GM18519 (cell line): ENCODE results near the gene GCC2.
"Not testable (repeated sequence)": the region's sequence is repeated elsewhere in the genome, so short reads cannot be mapped to it uniquely, and the experiment has no call there.

ENCODE experiments used
- ATAC-seq: cut with Tn5 transposase; IDR thresholded peaks from one replicate; pipeline ENCODE4 v1.9.1; 2021; ENCODE audit warnings: mild to moderate bottlenecking, moderate library complexity; ENCODE audit not compliant: unreplicated experiment, low FRiP score

The GCC2 gene

DNA sequence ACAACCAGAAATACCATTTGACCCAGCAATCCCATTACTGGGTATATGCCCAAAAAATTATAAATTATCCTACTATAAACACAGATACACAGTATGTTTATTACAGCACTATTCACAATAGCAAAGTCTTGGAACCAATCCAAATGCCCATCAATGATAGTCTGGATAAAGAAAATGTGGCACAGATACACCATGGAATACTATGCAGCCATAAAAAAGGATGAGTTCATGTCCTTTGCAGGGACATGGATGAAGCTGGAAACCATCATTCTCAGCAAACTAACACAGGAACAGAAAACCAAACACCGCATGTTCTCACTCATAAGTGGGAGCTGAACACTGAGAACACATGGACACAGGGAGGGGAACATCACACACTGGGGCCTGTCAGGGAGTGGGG is 13.4 kb upstream of the GCC2 start:
- ATAC-seq, result not testable (repeated sequence)

DNA sequence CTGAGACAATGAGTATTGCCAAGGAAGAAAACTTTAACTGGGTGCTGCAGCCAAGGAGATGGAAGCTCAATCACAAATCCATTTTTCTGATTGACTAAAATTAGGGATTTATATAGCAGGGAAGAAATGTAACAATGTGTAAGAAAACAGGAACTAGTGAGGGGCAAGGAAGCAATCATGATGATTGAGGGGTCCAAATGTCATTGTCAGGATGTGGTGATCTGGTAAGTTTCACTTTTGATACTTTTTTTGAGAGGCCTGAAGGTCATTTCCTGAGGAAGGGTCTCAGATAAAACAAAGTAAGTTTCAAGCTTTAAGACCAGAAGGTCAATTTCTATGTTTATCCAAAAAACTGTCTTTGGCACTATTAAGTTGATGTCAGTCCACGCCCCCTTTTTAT is 12.0 kb upstream of the GCC2 start:
- ATAC-seq, result no peak

DNA sequence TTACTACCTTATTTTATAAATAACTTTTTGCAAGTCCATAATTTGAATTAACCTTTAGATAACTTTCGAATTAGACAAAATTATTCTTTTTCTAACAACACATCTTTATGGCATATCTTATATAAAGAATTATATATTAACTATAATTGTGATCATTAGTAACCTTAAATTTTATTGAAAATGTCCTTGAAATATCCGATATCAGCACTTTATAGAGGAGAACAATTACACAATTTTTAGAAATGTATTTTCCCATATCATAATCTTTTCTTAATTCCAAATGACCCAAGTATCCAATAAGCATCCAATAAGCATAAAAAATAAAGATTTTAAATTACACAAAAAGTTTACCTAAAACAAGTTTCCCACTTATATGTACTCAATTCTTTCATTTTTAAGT is 7.3 kb upstream of the GCC2 start:
- ATAC-seq, result no peak

DNA sequence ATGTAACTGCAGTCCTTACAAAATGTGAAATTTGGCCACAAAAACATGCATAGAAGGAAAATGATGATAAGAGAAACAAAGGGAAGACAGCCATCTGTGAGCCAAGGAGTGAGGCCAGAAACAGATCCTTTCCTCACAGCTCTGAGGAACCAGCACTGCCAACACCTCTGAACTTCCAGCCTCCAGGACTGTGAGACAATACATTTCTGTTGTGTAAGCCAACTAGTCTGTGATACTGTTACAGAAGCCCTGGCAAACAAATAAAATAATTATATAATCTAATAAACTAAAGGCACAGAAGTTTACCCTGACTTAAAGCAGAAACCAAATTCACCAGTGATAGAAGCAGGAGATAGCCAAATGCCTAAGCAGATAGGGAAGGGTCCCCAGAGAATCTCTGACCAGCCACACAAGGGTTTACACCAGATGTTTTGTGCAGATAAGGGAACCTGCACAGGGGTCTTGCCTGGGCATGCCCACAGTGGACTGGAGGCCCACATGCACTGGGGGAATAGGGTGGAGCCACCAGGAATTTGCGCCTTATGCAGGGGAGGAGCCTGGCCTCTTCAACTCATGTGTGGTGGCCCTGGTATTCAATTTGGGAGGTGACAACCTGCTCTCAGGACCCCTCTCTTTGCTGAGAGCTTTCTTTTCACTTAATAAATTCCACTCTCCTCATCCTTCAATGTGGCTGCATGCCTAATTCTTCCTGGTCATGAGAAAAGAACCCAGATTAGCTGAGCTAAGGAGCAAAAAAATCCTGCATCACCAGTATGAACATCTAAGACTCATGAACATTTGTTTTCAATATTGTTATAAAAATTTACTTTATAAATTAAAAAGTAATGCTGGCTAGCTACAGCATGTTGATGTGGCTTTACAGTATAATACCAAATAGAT is 3.8 kb upstream of the GCC2 start:
- ATAC-seq, result no peak

DNA sequence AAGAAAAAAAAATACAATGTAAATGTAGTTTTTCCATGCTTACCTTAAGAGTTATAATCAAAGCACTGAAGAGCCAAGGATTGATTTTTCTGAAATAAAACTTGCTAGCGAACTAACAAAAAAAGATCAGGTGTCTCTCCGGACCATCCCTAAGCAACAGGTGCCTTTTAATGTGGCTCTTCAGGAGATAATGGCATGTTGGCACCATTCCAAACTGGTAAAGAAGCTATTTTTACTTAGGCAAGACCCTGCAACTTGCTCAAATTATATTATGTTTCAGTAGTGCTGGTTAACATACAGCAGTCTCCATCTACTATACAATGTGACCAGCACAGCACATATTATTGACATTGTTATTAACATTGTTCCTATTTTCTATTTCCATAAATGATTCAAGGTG is 2.3 kb upstream of the GCC2 start:
- ATAC-seq, result no peak

DNA sequence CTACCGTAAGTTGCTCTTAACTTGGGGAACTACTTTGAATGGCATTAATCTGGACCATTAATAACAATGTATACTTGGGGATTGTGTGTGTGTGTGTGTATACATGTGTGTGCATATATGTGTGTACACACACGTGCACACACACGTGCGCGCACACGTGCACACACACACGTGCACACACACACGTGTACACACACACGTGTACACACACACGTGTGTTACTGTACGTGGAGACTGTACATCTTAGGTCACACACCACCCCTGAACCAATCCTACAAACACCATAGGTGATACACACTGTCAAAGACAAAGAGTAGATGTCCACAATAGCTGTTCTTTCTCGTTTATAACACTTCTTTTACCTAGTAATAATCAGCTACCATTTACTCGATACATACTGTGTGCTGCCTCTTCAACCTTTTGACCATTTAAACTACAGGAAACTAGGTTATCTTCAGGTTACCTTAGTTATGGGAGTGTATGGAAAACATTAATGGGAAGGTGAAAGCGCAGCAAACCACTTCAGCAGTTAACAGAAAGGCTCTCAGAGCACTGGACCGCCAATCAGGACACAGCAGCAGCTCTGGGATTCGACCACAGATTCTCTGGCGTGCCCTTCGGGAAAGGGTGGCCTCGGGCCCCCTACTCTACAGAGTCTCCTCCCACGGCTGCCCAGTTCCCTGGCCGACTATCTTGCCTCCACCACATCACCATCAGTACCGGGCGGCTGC is 894 bp upstream of the GCC2 start:
- ATAC-seq, result no peak

DNA sequence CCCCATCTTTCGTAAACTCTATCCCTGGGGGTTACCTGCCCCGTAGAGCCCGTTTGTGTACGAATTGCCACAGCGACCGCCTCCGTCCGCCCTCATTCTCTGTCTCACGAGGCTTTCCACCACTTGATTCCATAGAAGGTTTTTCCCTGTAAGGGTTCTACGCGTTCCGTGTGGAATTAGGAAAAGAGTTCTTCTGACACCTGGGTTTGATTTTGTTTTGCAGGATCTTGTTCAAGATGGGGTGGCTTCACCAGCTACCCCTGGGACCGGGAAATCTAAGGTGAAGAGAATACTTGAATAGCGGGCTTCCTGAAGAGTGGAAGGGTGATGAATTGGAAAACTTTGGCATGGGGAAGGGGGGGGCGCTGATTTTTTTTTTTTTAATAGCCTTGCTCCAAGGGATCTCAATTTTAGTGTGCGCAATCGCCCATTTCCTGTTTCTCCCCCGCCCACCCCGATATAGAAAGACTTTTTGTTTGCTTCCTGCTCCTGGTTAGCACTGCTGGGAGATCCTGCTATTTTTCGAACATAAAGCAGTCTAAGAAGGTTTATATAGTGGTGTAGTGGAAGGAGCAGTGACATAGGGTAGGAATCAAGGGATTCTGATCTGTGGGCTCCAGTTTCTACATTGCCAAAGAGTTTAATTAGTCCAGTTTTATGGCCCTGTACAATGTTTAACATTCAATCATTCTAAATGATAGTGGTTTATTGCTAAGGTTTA is 564 bp downstream of the GCC2 start:
- peak; percentile 5 for ATAC-seq

DNA sequence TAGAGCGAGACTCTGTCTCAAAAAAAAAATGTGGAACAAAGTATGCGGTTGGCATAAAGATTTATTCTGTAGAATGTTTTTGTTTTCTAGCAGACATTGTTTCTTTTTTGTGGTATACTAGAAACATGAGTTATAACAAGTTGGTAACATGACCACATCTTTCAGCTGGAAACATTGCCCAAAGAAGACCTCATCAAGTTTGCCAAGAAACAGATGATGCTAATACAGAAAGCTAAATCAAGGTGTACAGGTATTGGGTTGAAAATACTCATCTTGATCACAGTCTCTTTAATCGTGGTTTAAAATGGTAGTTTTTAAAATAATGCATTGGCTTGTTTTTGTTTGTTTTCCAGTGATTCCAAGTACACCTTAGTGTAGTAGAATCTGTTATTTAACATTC is 1.9 kb downstream of the GCC2 start:
- ATAC-seq, result no peak

DNA sequence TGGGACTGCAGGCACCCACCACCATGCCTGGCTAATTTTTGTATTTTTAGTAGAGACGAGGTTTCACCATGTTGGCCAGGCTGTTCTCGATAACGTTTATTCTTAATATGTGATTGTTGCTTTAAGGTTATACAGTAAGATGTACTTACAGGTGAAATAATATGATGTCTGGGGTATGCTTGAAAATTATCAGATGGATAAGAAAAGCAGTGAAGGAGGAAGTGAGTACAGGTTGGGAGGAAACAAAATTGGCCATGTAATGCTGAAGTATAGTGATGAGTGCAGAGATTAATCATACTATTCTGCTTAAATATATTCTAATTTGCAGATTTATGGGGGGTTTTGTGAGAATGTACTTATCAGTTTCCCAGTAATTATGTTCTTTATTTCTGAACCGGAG is 3.0 kb downstream of the GCC2 start:
- no peak for ATAC-seq

DNA sequence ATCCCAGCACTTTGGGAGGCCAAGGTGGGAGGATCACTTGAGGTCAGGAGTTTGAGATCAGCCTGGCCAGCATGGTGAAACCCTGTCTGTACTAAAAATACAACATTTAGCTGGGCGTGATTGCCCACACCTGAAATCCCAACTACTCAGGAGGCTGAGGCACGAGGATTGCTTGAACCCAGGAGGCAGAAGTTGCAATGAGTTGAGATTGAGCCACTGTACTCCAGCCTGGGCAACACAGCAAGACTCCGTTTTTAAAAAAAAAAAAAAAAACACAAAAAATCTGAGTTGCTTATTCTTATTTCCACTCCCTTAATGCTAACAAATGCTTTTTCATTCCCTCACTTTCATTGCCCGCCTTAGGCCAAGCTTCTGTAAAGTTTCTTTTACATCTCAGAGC is 4.5 kb downstream of the GCC2 start:
- ATAC-seq, result not testable (repeated sequence)

DNA sequence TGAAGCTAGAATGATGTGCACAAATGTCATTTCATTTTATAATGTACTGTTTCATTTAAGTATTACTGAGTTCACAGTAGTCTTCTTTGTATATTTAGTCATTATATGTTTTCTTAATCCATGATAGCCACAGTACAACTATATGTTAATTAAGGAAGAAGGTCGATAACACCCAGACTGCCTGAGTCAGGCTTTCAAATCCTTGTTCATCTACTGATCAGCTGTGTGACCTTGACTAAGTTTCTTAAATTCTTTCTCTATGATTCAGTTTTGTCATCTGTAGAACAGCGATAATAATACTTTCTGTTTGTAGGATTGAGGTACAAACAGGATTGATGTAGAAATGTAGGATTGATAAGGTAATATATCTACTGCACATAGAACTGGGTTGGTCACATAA is 5.4 kb downstream of the GCC2 start:
- no peak for ATAC-seq

DNA sequence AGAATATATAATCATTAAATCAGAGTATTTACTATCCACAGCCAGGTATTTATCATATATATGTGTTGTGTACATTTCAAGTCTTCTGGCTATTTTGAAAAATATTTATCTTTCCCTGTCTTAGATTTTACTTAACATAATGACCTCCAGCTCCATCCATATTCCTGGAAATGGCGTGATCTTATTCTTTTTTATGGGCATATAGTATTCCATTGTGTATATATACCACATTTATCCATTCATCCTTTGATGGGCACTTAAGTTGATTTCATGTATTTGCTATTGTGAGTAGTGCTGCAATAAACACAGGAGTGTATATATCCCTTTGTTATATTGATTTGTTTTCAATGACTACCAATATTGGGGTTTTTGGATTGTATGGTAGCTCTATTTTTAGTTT is 6.6 kb downstream of the GCC2 start:
- no peak for ATAC-seq

DNA sequence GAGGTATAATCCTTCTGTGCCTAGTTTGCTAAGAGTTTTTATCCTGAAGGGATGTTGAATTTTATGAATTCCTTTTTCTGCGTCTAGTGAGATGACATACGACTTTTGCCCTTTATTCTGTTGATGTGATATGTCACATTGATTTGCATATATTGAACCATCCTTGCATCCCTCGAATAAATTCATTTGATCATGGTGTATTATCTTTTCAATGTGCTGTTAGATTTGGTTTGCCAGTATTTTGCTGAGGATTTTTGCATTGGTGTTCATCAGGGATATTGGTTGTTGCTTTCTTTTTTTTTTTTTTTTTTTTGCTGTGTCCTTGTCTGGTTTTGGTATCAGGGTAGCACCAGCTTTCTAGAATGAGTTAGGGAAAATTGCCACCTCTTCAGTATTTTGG is 9.1 kb downstream of the GCC2 start:
- ATAC-seq, result no peak

DNA sequence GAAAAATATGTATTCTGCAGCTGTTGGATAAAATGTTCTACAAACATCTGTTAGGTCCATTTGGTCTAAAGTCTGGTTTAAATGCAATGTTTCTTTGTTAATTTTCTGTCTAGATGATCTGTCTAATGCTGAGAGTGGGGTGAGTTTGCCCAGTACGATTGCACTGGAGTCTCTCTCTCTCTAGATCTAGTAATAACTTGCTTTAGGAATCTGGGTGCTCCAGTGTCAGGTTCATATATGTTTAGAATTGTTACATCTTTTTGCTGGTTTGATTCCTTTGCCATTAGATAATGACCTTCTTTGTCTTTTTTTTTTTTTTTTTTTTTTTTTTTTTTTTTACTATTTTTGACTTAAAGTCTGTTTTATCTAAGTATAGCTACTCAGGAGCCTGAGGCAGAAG is 10.4 kb downstream of the GCC2 start:
- ATAC-seq, result no peak

DNA sequence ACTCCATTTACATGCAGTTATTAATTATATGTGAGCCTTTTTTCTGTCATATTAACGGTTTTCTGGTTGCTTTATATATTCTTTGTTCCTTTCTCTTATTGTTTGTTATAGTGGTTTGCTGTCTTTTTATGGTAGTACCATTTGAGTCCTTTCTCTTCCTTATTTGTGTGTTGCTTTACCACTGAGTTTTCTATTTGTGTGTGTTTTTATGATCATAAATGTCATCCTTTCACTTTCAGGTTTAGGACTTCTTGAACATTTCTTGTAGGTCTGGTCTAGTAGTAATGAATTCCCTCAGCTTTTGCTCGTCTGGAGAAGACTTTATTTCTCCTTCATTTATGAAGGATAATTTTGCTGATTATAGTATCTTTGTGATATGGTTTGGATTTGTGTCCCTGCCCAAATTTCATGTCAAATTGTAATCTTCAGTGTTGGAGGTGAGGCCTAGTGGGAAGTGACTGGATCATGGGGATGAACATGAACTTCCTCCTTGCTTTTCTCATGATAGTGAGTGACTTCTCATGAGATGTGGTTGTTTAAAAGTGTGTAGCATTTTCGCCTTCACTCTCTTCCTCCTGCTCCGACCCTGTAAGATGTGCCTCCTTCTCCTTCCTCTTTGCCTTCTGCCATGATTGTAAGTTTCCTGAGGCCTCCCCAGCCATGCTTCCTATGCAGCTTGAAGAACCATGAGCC is 11.5 kb downstream of the GCC2 start:
- peak; percentile 97 for ATAC-seq

DNA sequence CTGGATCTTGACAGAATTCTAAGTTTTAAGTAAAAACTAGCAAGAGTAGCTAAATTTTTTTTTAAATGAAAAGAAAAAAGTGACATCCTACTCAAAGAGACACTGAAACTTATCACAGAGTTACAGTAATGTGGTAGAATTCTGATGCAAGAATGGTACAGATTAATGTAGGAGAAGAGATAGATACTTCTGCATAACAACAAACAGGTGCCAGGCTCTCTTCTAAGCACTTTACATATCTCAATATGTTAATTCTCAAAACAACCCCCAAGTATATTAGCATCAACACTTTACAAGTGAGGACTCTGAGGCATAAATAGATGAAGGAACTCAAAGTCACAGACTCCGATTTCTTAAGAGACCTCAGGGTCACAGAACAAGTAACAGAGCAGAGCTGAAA is 28.1 kb downstream of the GCC2 start:
- no peak for ATAC-seq

DNA sequence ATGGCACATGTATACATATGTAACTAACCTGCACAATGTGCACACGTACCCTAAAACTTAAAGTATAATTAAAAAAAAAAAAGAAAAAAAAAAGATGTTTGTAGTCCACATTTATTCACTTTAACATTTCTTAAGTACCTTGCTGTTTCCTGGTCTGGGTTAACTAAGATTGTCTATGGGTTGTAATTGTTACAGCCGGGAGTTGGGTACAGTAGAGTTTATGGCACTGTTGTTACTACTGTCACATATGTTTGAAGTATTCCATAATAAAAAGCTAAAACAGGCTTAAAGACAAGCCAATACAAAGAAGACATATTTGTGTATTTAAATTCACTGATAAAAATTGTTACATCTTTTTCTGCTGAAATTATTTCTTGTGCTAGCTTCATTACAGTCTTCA is 36.2 kb downstream of the GCC2 start:
- ATAC-seq, result no peak

DNA sequence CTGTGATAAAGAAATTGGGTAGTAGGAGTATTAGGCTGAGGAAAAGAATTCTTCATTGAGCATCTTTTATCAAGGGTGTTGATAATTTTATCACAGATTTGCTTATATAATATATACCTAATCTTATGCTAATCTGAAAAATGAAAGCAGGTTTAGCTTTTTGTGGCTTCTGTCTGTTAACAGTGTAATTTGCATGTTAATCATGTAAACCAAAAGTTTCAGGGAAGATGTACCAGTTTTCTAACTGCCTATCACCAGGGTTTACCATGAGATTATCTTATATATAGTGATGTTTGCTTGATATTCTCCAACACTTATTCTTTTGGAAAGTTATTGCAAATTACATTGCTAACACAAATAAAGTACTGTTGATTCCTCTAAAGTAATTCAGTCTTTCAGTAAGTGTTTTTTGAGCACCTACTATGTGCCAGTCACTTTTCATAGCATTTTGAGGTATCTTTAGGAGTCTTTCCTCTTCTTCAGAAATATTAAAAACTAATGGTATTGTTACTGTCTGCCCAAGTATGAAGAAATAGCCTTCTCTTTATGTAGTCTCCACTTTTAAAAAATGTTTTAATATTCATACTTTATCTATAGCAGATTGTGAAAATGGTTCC is 41.6 kb downstream of the GCC2 start:
- ATAC-seq, result no peak

DNA sequence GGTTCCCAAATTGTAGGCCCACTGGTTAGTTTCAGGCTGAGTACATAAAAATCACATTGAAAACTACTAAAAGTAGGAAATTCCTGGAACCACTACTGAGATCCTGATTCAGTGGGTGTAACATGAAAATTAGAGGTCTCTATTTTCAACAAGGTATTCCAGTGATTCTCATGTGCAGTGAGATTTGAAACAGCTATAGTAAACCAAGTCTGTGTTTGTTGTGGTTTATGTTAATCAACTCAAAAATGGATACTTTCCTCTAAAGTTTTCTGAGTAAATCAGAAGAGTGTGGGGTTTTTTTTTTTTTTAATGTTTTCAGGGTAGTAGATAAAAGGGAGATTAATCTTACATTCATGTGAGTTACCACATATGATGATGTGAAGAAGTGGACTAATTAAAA is 42.8 kb downstream of the GCC2 start:
- no peak for ATAC-seq

DNA sequence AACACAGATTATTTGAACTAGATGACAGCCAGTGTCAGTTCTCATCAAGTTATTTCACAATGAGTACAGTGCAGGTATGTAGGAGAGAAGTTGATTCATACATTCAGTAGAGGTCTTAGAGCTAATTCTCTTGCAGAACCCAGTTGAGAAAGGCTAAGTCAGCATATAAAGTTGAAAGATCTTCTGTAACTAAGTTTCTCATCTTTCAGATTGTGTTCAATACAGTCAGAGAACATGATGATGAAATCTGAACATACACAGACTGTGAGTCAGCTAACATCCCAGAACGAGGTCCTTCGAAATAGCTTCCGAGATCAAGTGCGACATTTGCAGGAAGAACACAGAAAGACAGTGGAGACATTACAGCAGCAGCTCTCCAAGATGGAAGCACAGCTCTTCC is 43.4 kb downstream of the GCC2 start:
- ATAC-seq, result no peak
